CD4-positive, alpha-beta memory T cell (primary cell): Measurements from ENCODE around the gene TEDDM1. TPM values are rescaled to one million over a fixed set of nuclear protein-coding genes. Genes with fewer than 3 reads are reported as not detected.

Experiments
- CTCF ChIA-PET: fragments of 350-600 bp; sonication (Branson Sonifier 250); formaldehyde crosslinking; loops from one replicate; lab custom pipeline; 2021; ENCODE audit warnings: inconsistent platforms; ENCODE audit not compliant: partially characterized antibody; lab: Charles Lee
- POLR2A ChIA-PET: fragments of 350-600 bp; sonication (Branson Sonifier 250); formaldehyde crosslinking; loops from one replicate; lab custom pipeline; 2021; ENCODE audit not compliant: partially characterized antibody; lab: Charles Lee
- DNase-seq, 5 donors: peaks; one replicate each; pipeline versions ENCODE4 v3.0.0 to v3.0.0-alpha.2; 2020 to 2022; ENCODE audit warnings: mixed read lengths in 1 of 5
- H3K27ac ChIP-seq: one replicate; pipeline ENCODE4 v1.7.0; 2013; ENCODE audit warnings: low read depth, low read length
- H3K27me3 ChIP-seq: 2 replicates; pipeline ENCODE4 v1.7.0; 2013; ENCODE audit warnings: mild to moderate bottlenecking, low read length, moderate library complexity; ENCODE audit not compliant: insufficient read depth
- H3K36me3 ChIP-seq: 2 replicates; pipeline ENCODE4 v1.7.0; 2013; ENCODE audit warnings: mild to moderate bottlenecking, low read length, moderate library complexity; ENCODE audit not compliant: insufficient read depth
- H3K4me1 ChIP-seq: 2 replicates; pipeline ENCODE4 v1.7.0; 2013; ENCODE audit warnings: mild to moderate bottlenecking, low read length, moderate library complexity; ENCODE audit not compliant: insufficient read depth
- H3K4me3 ChIP-seq, 2 donors: one replicate each; pipeline ENCODE4 v1.7.0; 2013; ENCODE audit warnings: low read length in 2 of 2, mild to moderate bottlenecking in 1 of 2
- H3K9me3 ChIP-seq, 2 donors: one replicate each; pipeline ENCODE4 v1.7.0; 2013; ENCODE audit warnings: low read length in 2 of 2, control low read depth in 1 of 2; ENCODE audit not compliant: control insufficient read depth in 1 of 2
- H3K27ac Mint-ChIP-seq, 7 donors: one replicate each; pipeline ENCODE4 v1.8.0; 2020 to 2021; ENCODE audit warnings: mixed read lengths in 7 of 7, mild to moderate bottlenecking in 6 of 7, inconsistent platforms in 3 of 7, moderate library complexity in 3 of 7
- H3K27me3 Mint-ChIP-seq, 2 donors: one replicate each; pipeline ENCODE4 v1.8.0; 2020 to 2021; ENCODE audit warnings: mixed read lengths in 2 of 2
- H3K36me3 Mint-ChIP-seq, 2 donors: one replicate each; pipeline ENCODE4 v1.8.0; 2020 to 2021; ENCODE audit warnings: mixed read lengths in 2 of 2, inconsistent platforms in 1 of 2, mild to moderate bottlenecking in 1 of 2
- H3K4me1 Mint-ChIP-seq, 4 donors: one replicate each; pipeline ENCODE4 v1.8.0; 2020 to 2021; ENCODE audit warnings: mixed read lengths in 4 of 4, mild to moderate bottlenecking in 1 of 4
- H3K4me3 Mint-ChIP-seq, 8 donors: one replicate each; pipeline ENCODE4 v1.8.0; 2020 to 2021; ENCODE audit warnings: mixed read lengths in 8 of 8, mild to moderate bottlenecking in 7 of 8, moderate library complexity in 6 of 8, inconsistent platforms in 3 of 8
- H3K9me3 Mint-ChIP-seq, 8 donors: one replicate each; pipeline ENCODE4 v1.8.0; 2020 to 2021; ENCODE audit warnings: mixed read lengths in 8 of 8, mild to moderate bottlenecking in 5 of 8, inconsistent platforms in 3 of 8, moderate library complexity in 1 of 8
- intact Hi-C: fragments of 100-400 bp; cut with micrococcal nuclease; formaldehyde crosslinking; loops from one replicate; pipeline ENCODE4 v1.15.1; 2023
- polyA plus RNA-seq, 2 donors: library from polyadenylated mRNA; unstranded; fragments of 300-500 nt; fragmentation: Illumina TruSeq; gene quantifications; one replicate each; pipeline ENCODE4 v1.2.3, GENCODE V29; 2021
- total RNA-seq, 2 experiments: library from RNA; stranded (reverse); gene quantifications; one replicate each; pipeline ENCODE4 v1.2.3, GENCODE V29; 2021

Gene TEDDM1
- total and polyA plus RNA-seq, 4 experiments from 2014 or later: not detected

DNA sequence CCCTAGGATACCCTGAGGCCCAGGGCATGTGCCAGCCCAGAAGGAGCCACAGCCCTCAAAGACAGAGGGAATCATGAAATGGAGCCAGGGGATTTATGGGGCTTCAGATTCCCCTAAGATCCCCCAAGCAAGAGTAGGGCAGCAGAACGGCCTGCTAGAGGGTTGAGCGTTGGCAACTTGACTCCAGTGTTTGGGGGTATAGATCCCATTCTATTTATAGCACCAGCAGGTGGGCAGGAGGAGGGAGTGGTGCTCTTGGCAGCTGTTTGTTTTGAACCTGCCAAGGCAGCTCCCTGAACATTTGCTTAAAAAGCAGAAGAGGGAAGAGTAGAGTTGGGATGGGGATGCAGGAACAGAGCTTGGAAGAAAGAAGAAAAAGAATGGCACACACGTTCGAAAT, 42.6 kb downstream of the TEDDM1 start:
- CTCF ChIA-PET: no interaction called here
- H3K27me3 Mint-ChIP-seq: peaks cover 0 to 4% of the 10 kb centered on the region in 2 donors
- POLR2A ChIA-PET: no interaction called here
- intact Hi-C loops: no loop called here
- Histone ChIP-seq H3K4me3 (no peak overlapping the region), H3K36me3 (no peaks in the 10 kb centered on the region), H3K9me3 (no peaks in the 10 kb centered on the region), H3K27ac (no peak overlapping the region), H3K27me3 (no peaks in the 10 kb centered on the region), H3K4me1 (no peaks in the 10 kb centered on the region)
- H3K36me3 Mint-ChIP-seq: no peaks in the 10 kb centered on the region
- DNase-seq: no peak
- H3K27ac Mint-ChIP-seq: no peak overlapping the region
- peak overlapping the region in 1 of 8 donors; percentile 4 for H3K4me3 Mint-ChIP-seq
- H3K9me3 Mint-ChIP-seq: no peaks in the 10 kb centered on the region
- no peaks in the 10 kb centered on the region for H3K4me1 Mint-ChIP-seq

- POLR2A ChIA-PET: no interaction called here
- H3K27me3 ChIP-seq: no peaks in the 10 kb centered on the region
- H3K27ac Mint-ChIP-seq: no peak overlapping the region
Measured at GRCh38 chr1:182357171-182357570, 43.3 kb downstream of the TEDDM1 start.

DNA sequence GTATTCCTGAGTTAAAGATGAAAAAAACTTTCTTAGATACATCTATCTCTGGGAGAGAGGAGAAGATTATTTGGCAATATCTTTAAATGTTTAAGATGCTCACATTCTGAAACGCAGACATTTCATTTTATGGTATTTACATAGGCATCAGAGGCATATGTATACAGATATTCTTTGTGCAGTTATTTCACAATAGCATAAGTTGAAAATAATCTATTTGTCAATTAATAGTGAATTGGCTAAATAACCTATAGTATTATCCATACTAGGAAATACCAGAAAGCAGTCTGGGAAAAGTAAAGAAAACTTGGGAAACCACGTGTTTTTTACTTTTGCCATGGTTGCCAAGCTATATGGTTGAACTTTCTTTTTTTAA, 44.8 kb downstream of the TEDDM1 start:
- intact Hi-C loops: no loop called here
- POLR2A ChIA-PET: no interaction called here
- DNase-seq: no peak
- Histone ChIP-seq H3K9me3 (no peaks in the 10 kb centered on the region), H3K27ac (no peak overlapping the region), H3K27me3 (no peaks in the 10 kb centered on the region), H3K4me1 (no peaks in the 10 kb centered on the region), H3K4me3 (no peak overlapping the region), H3K36me3 (no peaks in the 10 kb centered on the region)
- Mint-ChIP-seq H3K27me3 (peaks cover 0 to 5% of the 10 kb centered on the region in 2 donors), H3K9me3 (no peaks in the 10 kb centered on the region), H3K4me1 (no peaks in the 10 kb centered on the region), H3K36me3 (no peaks in the 10 kb centered on the region), H3K27ac (no peak overlapping the region), H3K4me3 (no peak overlapping the region)
- CTCF ChIA-PET: no interaction called here

More at GRCh38 chr1:182357171-182357570, 43.3 kb downstream of the TEDDM1 start:
- Histone ChIP-seq H3K9me3 (no peaks in the 10 kb centered on the region), H3K4me1 (no peaks in the 10 kb centered on the region), H3K27ac (no peak overlapping the region), H3K36me3 (no peaks in the 10 kb centered on the region), H3K4me3 (no peak overlapping the region)
- no peak overlapping the region for H3K4me3 Mint-ChIP-seq
- no peak for DNase-seq
- no peaks in the 10 kb centered on the region for H3K9me3 Mint-ChIP-seq
- H3K27me3 Mint-ChIP-seq: peaks cover 0 to 4% of the 10 kb centered on the region in 2 donors
- H3K36me3 Mint-ChIP-seq: no peaks in the 10 kb centered on the region
- no peaks in the 10 kb centered on the region for H3K4me1 Mint-ChIP-seq
- CTCF ChIA-PET: no interaction called here
- intact Hi-C loops: no loop called here

GRCh38 chr1:182351790-182352364, 48.6 kb downstream of the TEDDM1 start:
- peaks cover 2 to 6% of the 10 kb centered on the region in 2 donors for H3K27me3 Mint-ChIP-seq
- intact Hi-C loops: no loop called here
- H3K9me3 Mint-ChIP-seq: no peaks in the 10 kb centered on the region
- no peak for DNase-seq
- no peaks in the 10 kb centered on the region for H3K36me3 Mint-ChIP-seq
- H3K27ac Mint-ChIP-seq: no peak overlapping the region
- no peaks in the 10 kb centered on the region for H3K9me3 ChIP-seq
- H3K4me1 ChIP-seq: no peaks in the 10 kb centered on the region
- POLR2A ChIA-PET: no interaction called here
- no peak overlapping the region for H3K4me3 Mint-ChIP-seq
- H3K36me3 ChIP-seq: no peaks in the 10 kb centered on the region
- CTCF ChIA-PET: no interaction called here
- H3K4me1 Mint-ChIP-seq: no peaks in the 10 kb centered on the region
- H3K4me3 ChIP-seq: no peak overlapping the region
- H3K27me3 ChIP-seq: no peaks in the 10 kb centered on the region
- no peak overlapping the region for H3K27ac ChIP-seq

DNA sequence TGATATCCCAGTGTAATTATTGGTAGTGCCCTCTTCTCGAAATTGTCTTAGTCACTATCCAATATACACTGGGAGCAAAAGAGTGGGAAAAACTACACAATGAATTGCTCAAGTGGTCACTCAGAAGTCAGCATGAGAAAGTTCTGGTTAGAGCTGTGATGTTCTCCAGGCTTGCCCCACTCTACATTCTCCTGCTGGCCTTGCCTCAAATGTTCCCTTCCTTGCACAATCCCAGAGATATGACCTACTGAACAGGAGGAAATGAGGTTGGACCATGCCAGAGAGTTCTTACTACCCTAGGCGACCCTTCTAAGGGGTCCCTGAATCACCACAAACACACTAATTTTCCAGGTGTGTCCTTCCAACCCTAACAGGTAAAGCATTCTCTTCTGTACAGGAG, 49.6 kb downstream of the TEDDM1 start:
- CTCF ChIA-PET: no interaction called here

GRCh38 chr1:182348961-182349747, 51.3 kb downstream of the TEDDM1 start:
- intact Hi-C loops: no loop called here
- DNase-seq: no peak
- H3K36me3 Mint-ChIP-seq: no peaks in the 10 kb centered on the region
- H3K27ac Mint-ChIP-seq: no peak overlapping the region
- Histone ChIP-seq H3K4me3 (no peak overlapping the region), H3K9me3 (no peaks in the 10 kb centered on the region), H3K27me3 (no peaks in the 10 kb centered on the region), H3K36me3 (no peaks in the 10 kb centered on the region), H3K4me1 (no peaks in the 10 kb centered on the region), H3K27ac (no peak overlapping the region)
- no peak overlapping the region for H3K4me3 Mint-ChIP-seq
- no peaks in the 10 kb centered on the region for H3K4me1 Mint-ChIP-seq
- no peaks in the 10 kb centered on the region for H3K9me3 Mint-ChIP-seq
- ChIA-PET POLR2A (no interaction called here), CTCF (interaction anchor here (0.6 kb wide), 1 partner anchor 1179 kb away, joined by 3 read pairs; no protein-coding TSS in a partner anchor)
- peaks cover 2 to 6% of the 10 kb centered on the region in 2 donors for H3K27me3 Mint-ChIP-seq

More for the DNA sequence above, 49.6 kb downstream of the TEDDM1 start:
- POLR2A ChIA-PET: no interaction called here
- Histone ChIP-seq H3K9me3 (no peaks in the 10 kb centered on the region), H3K36me3 (no peaks in the 10 kb centered on the region), H3K4me3 (no peak overlapping the region), H3K27me3 (no peaks in the 10 kb centered on the region), H3K27ac (no peak overlapping the region), H3K4me1 (no peaks in the 10 kb centered on the region)
- H3K27me3 Mint-ChIP-seq: peaks cover 2 to 6% of the 10 kb centered on the region in 2 donors
- no peak overlapping the region for H3K27ac Mint-ChIP-seq
- no peaks in the 10 kb centered on the region for H3K36me3 Mint-ChIP-seq
- no peak for DNase-seq
- H3K4me3 Mint-ChIP-seq: no peak overlapping the region
- no peaks in the 10 kb centered on the region for H3K4me1 Mint-ChIP-seq
- intact Hi-C loops: no loop called here
- no peaks in the 10 kb centered on the region for H3K9me3 Mint-ChIP-seq
